Measurements from ENCODE around the gene MEAK7. TPM values are rescaled to one million over a fixed set of nuclear protein-coding genes. Genes with fewer than 3 reads are reported as not detected.

The MEAK7 gene
- total RNA-seq, 4 donors from 2014 or later, result 7.4 to 54.3 (median 47.0) TPM

DNA sequence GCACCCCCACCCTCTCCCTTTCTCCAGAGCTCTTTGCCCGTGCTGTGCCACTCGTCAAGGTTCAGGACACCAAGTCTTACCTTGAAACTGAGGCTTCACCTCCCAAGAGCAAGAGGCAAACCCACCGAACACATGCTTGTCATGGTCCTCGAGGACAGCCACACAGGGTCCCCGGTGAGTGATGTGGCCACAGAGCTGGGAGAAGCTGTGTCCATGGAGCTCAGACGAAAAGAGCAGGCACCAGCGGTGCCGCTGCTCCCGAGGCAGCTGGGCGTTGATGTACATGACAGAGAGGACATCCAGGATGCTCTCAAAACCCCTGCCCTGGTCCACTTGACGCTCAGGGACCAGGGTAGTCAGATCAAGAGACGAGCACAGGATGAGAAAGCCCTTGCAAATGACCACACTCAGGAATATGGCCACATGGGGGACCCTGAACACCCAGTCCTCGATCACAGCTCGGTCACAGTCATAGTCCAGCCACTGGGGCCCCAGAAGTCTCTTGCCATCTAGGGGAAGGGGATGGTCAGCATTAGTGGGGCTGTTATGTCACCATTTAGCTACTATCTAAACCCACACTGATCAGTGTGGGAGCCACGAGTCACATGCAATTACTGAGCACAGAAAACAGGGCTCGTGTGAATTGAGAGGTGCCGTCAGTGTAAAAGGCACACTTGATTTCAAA lies 17.8 kb downstream of the MEAK7 start:
- Histone ChIP-seq H3K27me3 (no peaks in the 10 kb centered on the region), H3K36me3 (peaks cover 0 to 61% (median 0%) of the 10 kb centered on the region in 3 donors), H3K4me1 (no peaks in the 10 kb centered on the region), H3K4me3 (no peak overlapping the region), H3K27ac (no peak overlapping the region), H3K9me3 (no peaks in the 10 kb centered on the region)
- peak in 1 of 3 donors; percentile 8 for DNase-seq
- no peak for TF ChIP-seq CTCF (IDR thresholded peaks at IDR 0.05)
- no peak for TF ChIP-seq POLR2A (IDR thresholded peaks at IDR 0.05)

DNA sequence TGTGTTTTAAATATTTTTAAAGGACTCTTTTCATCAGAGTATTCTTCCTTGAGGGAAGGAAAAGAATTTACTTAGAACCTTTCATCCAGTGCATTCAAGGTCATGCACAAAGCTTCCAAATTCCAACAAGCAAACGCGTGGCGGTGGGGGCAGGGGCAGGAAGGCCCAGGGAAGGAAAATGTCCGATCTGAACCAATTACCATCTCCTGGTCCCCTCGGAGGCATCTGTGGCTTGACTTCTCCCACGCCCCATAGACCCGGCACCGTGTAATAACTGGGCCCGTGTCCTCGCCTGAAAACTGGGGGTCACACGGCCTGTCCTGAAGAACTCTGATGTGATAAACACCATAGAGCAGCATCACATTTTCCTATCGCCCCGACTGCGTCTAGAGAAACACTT lies 18.3 kb downstream of the MEAK7 start:
- no peak overlapping the region for H3K27ac ChIP-seq
- no peaks in the 10 kb centered on the region for H3K4me1 ChIP-seq
- no peaks in the 10 kb centered on the region for H3K9me3 ChIP-seq
- peaks cover 0 to 65% (median 0%) of the 10 kb centered on the region in 3 donors for H3K36me3 ChIP-seq
- no peaks in the 10 kb centered on the region for H3K27me3 ChIP-seq
- H3K4me3 ChIP-seq, result no peak overlapping the region
- TF ChIP-seq CTCF (IDR thresholded peaks at IDR 0.05) (no peak), POLR2A (IDR thresholded peaks at IDR 0.05) (no peak)
- peak in 1 of 3 donors; percentile 12 for DNase-seq

DNA sequence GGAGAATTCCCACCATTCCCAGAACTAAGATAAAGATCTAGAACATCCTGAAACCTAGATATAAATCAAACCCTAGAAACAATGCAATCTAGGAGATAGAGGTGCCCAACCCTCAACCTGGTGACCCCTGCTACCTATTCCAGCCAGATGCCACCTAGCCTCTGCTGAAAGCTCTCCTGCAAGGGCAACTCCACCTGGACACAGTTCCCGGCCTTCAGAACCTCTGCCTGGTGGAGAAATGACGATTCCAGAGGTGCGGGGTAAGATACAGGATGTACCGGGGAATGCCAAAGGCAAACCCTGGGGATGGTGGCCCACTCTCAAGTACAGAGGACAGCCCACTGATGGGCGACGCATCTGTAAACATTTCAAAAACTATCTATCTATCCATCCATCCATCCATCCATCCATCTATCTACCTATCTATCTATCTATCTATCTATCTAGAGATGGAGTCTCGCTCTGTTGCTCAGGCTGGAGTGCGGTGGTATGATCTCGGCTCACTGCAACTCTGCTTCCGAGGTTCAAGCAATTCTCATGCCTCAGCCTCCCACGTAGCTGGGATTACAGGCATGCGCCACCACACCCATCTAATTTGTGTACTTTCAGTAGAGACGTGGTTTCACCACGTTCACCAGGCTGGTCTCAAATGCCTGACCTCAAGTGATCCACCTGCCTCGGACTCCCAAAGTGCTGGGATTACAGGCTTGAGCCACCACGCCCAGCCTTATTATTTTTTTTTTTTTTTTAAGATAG lies 19.0 kb downstream of the MEAK7 start:
- Histone ChIP-seq H3K4me3 (no peak overlapping the region), H3K4me1 (no peaks in the 10 kb centered on the region), H3K27me3 (no peaks in the 10 kb centered on the region), H3K9me3 (no peaks in the 10 kb centered on the region), H3K27ac (no peak overlapping the region), H3K36me3 (peaks cover 0 to 72% (median 0%) of the 10 kb centered on the region in 3 donors)
- no peak for TF ChIP-seq POLR2A (IDR thresholded peaks at IDR 0.05)
- no peak for TF ChIP-seq CTCF (IDR thresholded peaks at IDR 0.05)
- DNase-seq, result peak in 1 of 3 donors; percentile 5

DNA sequence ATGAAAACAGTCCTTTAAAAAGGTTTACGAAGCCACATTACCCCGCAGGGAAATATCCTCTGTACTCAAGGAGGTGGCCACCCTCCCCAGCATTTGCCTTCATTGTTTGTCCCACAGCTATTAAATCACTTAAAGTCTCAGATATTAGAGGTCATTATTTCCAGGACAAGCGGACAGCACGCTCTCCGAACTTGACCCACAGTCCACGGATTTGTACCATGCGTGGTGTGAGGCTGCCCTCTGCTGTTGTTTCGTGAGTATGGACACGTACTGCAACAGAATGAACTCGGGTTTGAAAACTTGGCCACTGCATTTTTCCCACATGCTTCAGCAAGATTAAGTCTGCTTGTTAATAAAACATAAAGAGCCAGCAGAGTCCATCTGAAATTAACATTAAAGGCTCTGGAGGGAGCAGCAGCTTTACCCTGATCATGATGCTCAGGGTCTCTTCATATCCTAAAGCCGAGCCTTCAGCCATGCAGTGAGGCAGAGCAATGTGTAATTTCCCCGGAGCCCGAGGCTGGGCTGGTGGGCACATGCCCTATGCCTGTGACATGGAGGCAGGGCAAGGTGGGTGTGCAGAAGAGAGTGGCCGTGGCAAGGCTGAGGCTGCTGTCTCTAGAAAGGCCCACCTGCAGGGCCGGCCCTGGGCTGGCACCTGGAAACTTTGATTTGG lies 19.7 kb downstream of the MEAK7 start:
- no peaks in the 10 kb centered on the region for H3K4me1 ChIP-seq
- H3K27ac ChIP-seq, result no peak overlapping the region
- no peaks in the 10 kb centered on the region for H3K9me3 ChIP-seq
- H3K27me3 ChIP-seq, result no peaks in the 10 kb centered on the region
- peaks cover 0 to 79% (median 0%) of the 10 kb centered on the region in 3 donors for H3K36me3 ChIP-seq
- peak in 2 of 3 donors; percentile 20 to 63 for DNase-seq
- H3K4me3 ChIP-seq, result no peak overlapping the region
- TF ChIP-seq POLR2A (IDR thresholded peaks at IDR 0.05) (no peak), CTCF (IDR thresholded peaks at IDR 0.05) (peak in 4 of 6 experiments; percentile 53 to 92 (median 90))

DNA sequence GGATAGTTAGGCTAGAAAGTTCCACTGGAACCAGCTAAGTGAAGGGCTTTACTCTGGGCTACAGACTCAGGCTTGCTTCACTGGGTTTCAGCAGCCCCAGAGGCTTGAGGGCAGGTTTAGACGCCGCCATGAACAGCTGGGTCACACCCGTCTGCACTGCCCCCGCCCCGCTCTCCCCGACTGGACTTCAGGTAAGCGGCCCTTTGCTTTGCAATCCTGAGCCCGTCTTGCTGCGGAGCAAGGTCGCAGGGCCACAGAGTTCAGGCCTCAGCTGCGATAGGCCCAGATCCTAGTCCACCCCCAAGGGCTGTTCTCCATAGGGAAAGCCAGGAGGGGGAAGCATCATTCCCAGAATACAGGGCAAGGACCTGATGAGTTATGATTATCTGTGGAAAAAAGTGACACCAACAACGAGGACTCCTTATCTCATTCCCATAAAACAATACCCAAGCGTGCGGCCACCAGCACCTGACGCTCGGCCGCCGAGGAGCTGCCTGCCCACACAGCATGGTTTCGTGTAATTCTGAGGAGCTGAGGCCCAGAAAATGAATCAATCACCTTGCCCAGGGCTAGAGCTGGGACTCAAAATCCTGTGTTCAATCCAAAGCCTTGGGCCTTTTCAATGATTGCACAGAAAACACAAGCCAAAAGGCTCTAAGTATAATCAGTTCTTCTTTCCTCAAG lies 20.4 kb downstream of the MEAK7 start:
- Histone ChIP-seq H3K36me3 (peaks cover 0 to 79% (median 0%) of the 10 kb centered on the region in 3 donors), H3K27me3 (no peaks in the 10 kb centered on the region), H3K4me3 (no peak overlapping the region), H3K4me1 (no peaks in the 10 kb centered on the region), H3K9me3 (no peaks in the 10 kb centered on the region), H3K27ac (no peak overlapping the region)
- DNase-seq, result peak in 1 of 3 donors; percentile 12
- TF ChIP-seq CTCF (IDR thresholded peaks at IDR 0.05), result no peak
- no peak for TF ChIP-seq POLR2A (IDR thresholded peaks at IDR 0.05)

Data from Peyer's patch (tissue), 4 donors.